Uterus (tissue), 4 donors: ENCODE data around the gene OCLN. TPM values are rescaled to one million over a fixed set of nuclear protein-coding genes. Genes with fewer than 3 reads are reported as not detected.
"Not testable (repeated sequence)": the region's sequence is repeated elsewhere in the genome, so short reads cannot be mapped to it uniquely, and the experiment has no call there.

ENCODE experiments used
- DNase-seq, 2 donors: peaks; one replicate each; pipeline ENCODE4 v3.0.0-alpha.2; 2019 to 2020
- H3K27ac ChIP-seq, 2 donors: fragments of 200-600 bp; sonication (generic); 1 replicate in 1 of 2; 2 replicates in 1 of 2; pipeline ENCODE4 v1.5.1; 2016 to 2018
- H3K27me3 ChIP-seq, 2 donors: fragments of 200-600 bp; sonication (generic); one replicate each; pipeline ENCODE4 v1.5.1; 2018 to 2019; ENCODE audit warnings: control low read depth in 1 of 2
- H3K36me3 ChIP-seq, 2 donors: fragments of 200-600 bp; sonication (generic); one replicate each; pipeline ENCODE4 v1.5.1; 2019; ENCODE audit warnings: control low read depth in 1 of 2
- H3K4me1 ChIP-seq, 2 donors: fragments of 200-600 bp; sonication (generic); one replicate each; pipeline ENCODE4 v1.5.1; 2018 to 2019; ENCODE audit warnings: control low read depth in 1 of 2
- H3K4me3 ChIP-seq, 2 donors: fragments of 200-600 bp; sonication (generic); 1 replicate in 1 of 2; 2 replicates in 1 of 2; pipeline ENCODE4 v1.5.1; 2018 to 2019; ENCODE audit warnings: mild to moderate bottlenecking in 1 of 2
- H3K9me3 ChIP-seq, 2 donors: fragments of 200-600 bp; sonication (generic); one replicate each; pipeline ENCODE4 v1.5.1; 2019; ENCODE audit warnings: control low read depth in 1 of 2
- intact Hi-C: fragments of 100-400 bp; cut with DNase I; formaldehyde crosslinking; loops from one replicate; pipeline ENCODE4 v1.15.1; 2023; ENCODE audit warnings: low total_unique reads
- small RNA-seq: library from RNA; depleted of rRNA; stranded (forward); fragments of <200 nt; gene quantifications from one replicate; pipeline ENCODE3, GENCODE V24; 2016
- total RNA-seq, 4 donors: library from RNA; depleted of rRNA in 3 of 4; stranded (reverse); fragments of >200 nt in 3 of 4; gene quantifications; one replicate each; pipeline versions ENCODE4 v1.1.0 to v1.2.4, GENCODE V29; 2014 to 2023
- donor health status: DM: yes; HTN: yes; CAD: no.

The OCLN gene
- total RNA-seq, 4 donors from 2014 or later: 3.9 to 29.5 (median 7.8) TPM

DNA sequence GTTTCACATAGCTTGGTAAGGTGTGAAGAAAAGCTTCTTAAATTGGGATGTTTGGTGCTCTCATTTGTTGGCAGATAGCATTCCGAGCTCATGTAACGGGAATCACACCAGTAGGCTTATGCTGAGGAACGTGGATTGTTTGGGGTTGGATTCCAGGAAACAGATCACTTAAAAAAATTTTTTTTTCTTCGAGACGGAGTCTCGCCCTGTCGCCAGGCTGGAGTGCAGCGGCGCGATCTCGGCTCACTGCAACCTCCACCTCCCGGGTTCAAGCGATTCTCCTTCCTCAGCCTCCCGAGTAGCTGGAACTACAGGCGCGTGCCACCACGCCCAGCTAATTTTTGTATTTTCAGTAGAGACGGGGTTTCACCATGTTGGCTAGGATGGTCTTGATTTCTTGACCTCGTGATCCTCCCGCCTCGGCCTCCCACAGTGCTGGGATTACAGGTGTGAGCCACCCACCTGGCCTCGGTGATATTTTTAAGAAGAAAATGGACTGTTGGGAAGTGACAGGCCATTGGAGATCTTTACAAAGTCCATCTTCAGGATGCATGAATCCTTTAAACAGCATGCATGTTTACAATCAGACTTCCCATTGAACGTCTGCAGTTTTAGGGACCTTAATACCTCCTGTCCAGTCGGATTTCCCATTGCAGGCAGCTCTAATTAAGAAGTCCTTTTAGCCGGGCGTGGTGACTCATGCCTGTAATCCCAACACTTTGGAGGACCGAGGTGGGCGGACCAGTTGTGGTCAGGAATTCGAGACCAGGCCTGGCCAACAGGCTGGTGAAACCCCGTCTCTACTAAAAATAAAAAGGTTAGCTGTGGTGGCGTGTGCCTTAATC, 68.2 kb downstream of the OCLN start:
- H3K9me3 ChIP-seq, H3K27me3 ChIP-seq, intact Hi-C loops, H3K36me3 ChIP-seq, DNase-seq, H3K27ac ChIP-seq, H3K4me1 ChIP-seq: not testable (repeated sequence)
- peak overlapping the region in 1 of 2 donors; percentile 16 for H3K4me3 ChIP-seq

- H3K27ac ChIP-seq, H3K4me3 ChIP-seq, H3K27me3 ChIP-seq, H3K36me3 ChIP-seq, DNase-seq, H3K4me1 ChIP-seq, intact Hi-C loops, H3K9me3 ChIP-seq: not testable (repeated sequence)
Measured at GRCh38 chr5:69566172-69566571, 73.6 kb downstream of the OCLN start.

DNA sequence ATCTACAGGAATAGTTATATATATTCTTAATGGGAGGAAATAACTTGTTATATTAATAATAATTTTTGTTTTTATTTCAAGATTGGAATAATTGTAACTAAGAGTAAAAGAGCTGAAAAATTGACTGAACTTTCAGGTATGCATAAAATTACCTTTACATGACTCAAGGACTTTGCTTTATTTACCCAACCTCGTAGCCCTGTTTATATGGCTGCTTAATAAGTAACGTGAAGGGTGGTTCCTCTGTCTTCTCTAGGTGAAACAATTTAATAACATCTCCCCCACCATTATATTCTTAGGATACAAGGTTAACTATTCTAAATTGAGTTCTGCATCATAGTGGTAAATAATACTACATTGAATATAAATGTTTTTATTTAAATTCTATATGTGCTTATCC, 75.5 kb downstream of the OCLN start:
- H3K36me3 ChIP-seq, H3K9me3 ChIP-seq, H3K4me3 ChIP-seq, H3K4me1 ChIP-seq, intact Hi-C loops, H3K27me3 ChIP-seq, DNase-seq, H3K27ac ChIP-seq: not testable (repeated sequence)

GRCh38 chr5:69583356-69583755, 90.8 kb downstream of the OCLN start:
- intact Hi-C loops, H3K36me3 ChIP-seq, H3K27me3 ChIP-seq, H3K9me3 ChIP-seq, H3K27ac ChIP-seq, DNase-seq, H3K4me1 ChIP-seq, H3K4me3 ChIP-seq: not testable (repeated sequence)

DNA sequence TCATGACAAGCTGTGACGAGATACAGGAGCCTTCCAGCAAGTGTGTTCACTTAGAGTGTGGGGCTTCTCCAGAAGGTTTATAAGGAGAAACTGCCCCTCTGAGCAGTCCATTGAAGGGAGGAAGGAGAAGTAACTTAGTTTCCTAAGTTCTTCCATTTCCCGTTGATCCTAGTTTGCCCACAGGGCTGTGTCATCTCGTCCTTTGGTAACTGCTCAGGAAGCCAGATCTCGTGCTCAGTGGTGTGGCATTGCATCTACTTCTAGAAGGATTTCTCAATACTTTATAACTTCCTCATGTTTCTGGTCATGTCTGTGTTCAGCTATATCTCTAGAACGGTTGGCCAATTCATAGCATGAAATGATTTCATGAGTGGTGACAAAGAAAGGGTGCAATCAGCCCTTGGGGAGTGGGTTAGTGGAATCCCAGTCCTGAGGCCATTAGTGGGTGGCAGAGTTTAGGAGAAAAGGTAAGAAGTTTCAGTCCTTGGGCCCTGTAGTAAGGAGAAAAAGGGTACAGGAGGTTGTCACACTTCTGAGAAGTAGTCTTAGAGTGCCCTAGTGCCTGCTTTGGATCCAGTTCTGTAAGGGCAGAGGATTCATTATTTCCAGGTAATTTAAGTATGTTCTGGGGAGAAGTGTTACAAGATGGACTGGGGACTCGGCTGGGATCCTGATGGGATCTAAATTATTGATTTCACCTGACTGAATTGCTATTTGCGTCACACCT, 103.7 kb downstream of the OCLN start:
- H3K9me3 ChIP-seq, H3K4me3 ChIP-seq, H3K36me3 ChIP-seq, DNase-seq, H3K27me3 ChIP-seq, H3K4me1 ChIP-seq, intact Hi-C loops, H3K27ac ChIP-seq: not testable (repeated sequence)

- H3K36me3 ChIP-seq, H3K9me3 ChIP-seq, H3K4me1 ChIP-seq, H3K4me3 ChIP-seq, DNase-seq, H3K27me3 ChIP-seq, intact Hi-C loops, H3K27ac ChIP-seq: not testable (repeated sequence)
Measured at GRCh38 chr5:69601947-69602346, 109.4 kb downstream of the OCLN start.

DNA sequence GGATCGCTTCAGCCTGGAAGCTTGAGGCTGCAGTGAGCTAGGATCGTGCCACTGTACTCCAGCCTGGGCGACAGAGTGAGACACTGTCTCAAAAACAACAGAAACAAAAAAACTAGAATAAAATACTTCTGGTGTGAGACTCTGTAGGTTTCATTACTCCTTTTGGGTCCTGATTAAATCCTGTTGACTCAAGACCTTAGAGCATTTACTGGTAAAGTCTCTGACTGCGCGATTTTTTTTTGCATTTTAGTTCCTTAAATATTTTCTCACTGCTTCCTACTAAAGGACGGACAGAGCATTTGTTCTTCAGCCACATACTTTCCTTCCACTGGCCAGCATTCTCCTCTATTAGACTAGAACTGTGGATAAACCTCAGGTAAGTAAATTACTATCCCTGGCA, 114.2 kb downstream of the OCLN start:
- DNase-seq, H3K27me3 ChIP-seq, H3K27ac ChIP-seq, H3K4me1 ChIP-seq, H3K4me3 ChIP-seq, intact Hi-C loops, H3K36me3 ChIP-seq, H3K9me3 ChIP-seq: not testable (repeated sequence)

Small RNA genes lying within 50 kb of the gene (small RNA-seq; reads per million reads assigned to genes)
- gene RN7SL616P (not detected), gene RNU6-724P (not detected), gene RPS27P14 (not detected)

Other genes starting within 250 kb of the OCLN start
- gene CCDC125, start 160.0 kb upstream of the OCLN start, total RNA-seq: 1 to 10 TPM; 1.8 to 9.9 (median 6.6) TPM
- 10 to 100 TPM; 23.6 to 36.3 (median 28.2) TPM for gene AK6, start 123.3 kb upstream of the OCLN start, total RNA-seq
- gene TAF9, start 123.3 kb upstream of the OCLN start, total RNA-seq: 10 to 100 TPM; 10.9 to 50.5 (median 32.7) TPM
- 10 to 100 TPM in 2 of 4 donors, 1 to 10 TPM in 2; 6.1 to 35.1 (median 15.1) TPM for gene RAD17, start 123.0 kb upstream of the OCLN start, total RNA-seq
- 1 to 10 TPM in 1 of 4 donors, under 1 TPM in 2, not detected in 1; 0.26 to 7.4 (median 0.70) TPM for gene MARVELD2, start 77.7 kb upstream of the OCLN start, total RNA-seq
- 10 to 100 TPM in 3 of 4 donors, 1 to 10 TPM in 1; 4.9 to 80.9 (median 26.6) TPM for gene GTF2H2C, start 67.4 kb downstream of the OCLN start, total RNA-seq